Smooth muscle cell (in vitro differentiated cells): Measurements from ENCODE around the gene H2BK1. TPM values are rescaled to one million over a fixed set of nuclear protein-coding genes. Genes with fewer than 3 reads are reported as not detected.

Experiments
- DNase-seq: peaks from one replicate; lab custom pipeline; 2025; ENCODE audit not compliant: unreplicated experiment; lab: John Stamatoyannopoulos, UW
- H2AFZ ChIP-seq: fragments of 200-600 bp; sonication (generic); 2 replicates; pipeline ENCODE4 v1.6.0; 2016; ENCODE audit warnings: antibody characterized with exemption, low read depth, mild to moderate bottlenecking
- H3F3A ChIP-seq: fragments of 200-600 bp; sonication (generic); 2 replicates; pipeline ENCODE4 v1.6.0; 2017; ENCODE audit warnings: antibody characterized with exemption, low read depth
- H3K27ac ChIP-seq: fragments of 200-600 bp; sonication (generic); 2 replicates; pipeline ENCODE4 v1.5.1; 2016; ENCODE audit warnings: low read depth, mild to moderate bottlenecking
- H3K27me3 ChIP-seq: fragments of 200-600 bp; sonication (generic); 2 replicates; pipeline ENCODE4 v1.6.1; 2016; ENCODE audit warnings: low read depth, mild to moderate bottlenecking
- H3K36me3 ChIP-seq: fragments of 200-600 bp; sonication (generic); 2 replicates; pipeline ENCODE4 v1.5.1; 2016; ENCODE audit warnings: low read depth
- H3K4me1 ChIP-seq: fragments of 200-600 bp; sonication (generic); 2 replicates; pipeline ENCODE4 v1.5.1; 2016; ENCODE audit warnings: low read depth
- H3K4me2 ChIP-seq: fragments of 200-600 bp; sonication (generic); 2 replicates; pipeline ENCODE4 v1.6.0; 2016; ENCODE audit warnings: mild to moderate bottlenecking
- H3K4me3 ChIP-seq: fragments of 200-600 bp; sonication (generic); 2 replicates; pipeline ENCODE4 v1.5.1; 2016; ENCODE audit warnings: mild to moderate bottlenecking
- H3K79me2 ChIP-seq: fragments of 200-600 bp; sonication (generic); 2 replicates; pipeline ENCODE4 v1.6.0; 2016; ENCODE audit warnings: low read depth, mild to moderate bottlenecking
- H3K9ac ChIP-seq: fragments of 200-600 bp; sonication (generic); 2 replicates; pipeline ENCODE4 v1.6.0; 2016; ENCODE audit warnings: low read depth
- H3K9me3 ChIP-seq: fragments of 200-600 bp; sonication (generic); replicated peaks from 2 replicates; pipeline ENCODE4 v1.5.1; 2016; ENCODE audit warnings: low read depth
- H4K20me1 ChIP-seq: fragments of 200-600 bp; sonication (generic); 2 replicates; pipeline ENCODE4 v1.6.0; 2016; ENCODE audit warnings: low read depth
- WGBS: methylation state at CpG from one replicate; pipeline ENCODE4 v1.1.7; 2016; ENCODE audit warnings: low lambda C conversion rate; 5-methylcytosine and 5-hydroxymethylcytosine counted together
- polyA plus RNA-seq: library from polyadenylated mRNA; unstranded; fragments of >200 nt; fragmentation: Nextera tagmentation; extraction: Ambion mirVana; gene quantifications from 2 replicates; pipeline ENCODE4 v1.2.1, GENCODE V29; 2016
- total RNA-seq: library from RNA; depleted of rRNA; stranded (reverse); fragments of >200 nt; gene quantifications from 2 replicates; pipeline ENCODE4 v1.2.3, GENCODE V29; 2014
- TF ChIP-seq, protein P1 (sequence below): fragments of 200-600 bp; sonication (generic); IDR thresholded peaks from 2 replicates; pipeline ENCODE4 v1.5.1; 2017; ENCODE audit warnings: borderline replicate concordance, mild to moderate bottlenecking, antibody characterized with exemption; ENCODE audit not compliant: insufficient read depth, poor library complexity, severe bottlenecking

Gene H2BK1
- total and polyA plus RNA-seq, 2 experiments from 2014 or later = not detected

DNA sequence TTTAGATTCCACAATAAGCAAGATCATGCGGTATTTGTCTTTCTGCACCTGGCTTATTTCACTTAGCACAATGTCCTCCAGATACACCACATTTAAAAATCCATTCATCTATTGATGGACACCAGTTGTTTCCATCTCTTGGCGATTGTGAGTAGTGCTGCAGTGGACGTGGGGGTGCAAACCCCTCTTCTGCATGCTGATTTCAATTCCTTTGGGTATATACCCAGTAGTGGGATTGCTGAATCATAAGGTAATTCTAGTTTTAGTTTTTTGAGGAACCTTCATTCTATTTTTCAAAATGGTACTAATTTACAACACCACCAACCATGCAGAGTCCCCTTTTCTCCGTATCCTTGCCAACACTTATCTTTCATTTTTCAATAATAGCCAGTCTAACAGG, 21.2 kb downstream of the H2BK1 start:
- Histone ChIP-seq H3K9ac (no peak overlapping the region), H3K4me3 (no peak overlapping the region), H3K4me1 (no peaks in the 10 kb centered on the region), H3K27me3 (peaks cover 7% of the 10 kb centered on the region), H3K27ac (no peak overlapping the region), H3K9me3 (no peaks in the 10 kb centered on the region), H4K20me1 (no peaks in the 10 kb centered on the region), H3K79me2 (no peaks in the 10 kb centered on the region), H3K36me3 (no peaks in the 10 kb centered on the region), H3K4me2 (no peak overlapping the region), H3F3A (no peaks in the 10 kb centered on the region), H2AFZ (no peak overlapping the region)
- 76% methylated on average over 4 of the region's 4 CpGs for WGBS
- TF ChIP-seq, protein P1, sequence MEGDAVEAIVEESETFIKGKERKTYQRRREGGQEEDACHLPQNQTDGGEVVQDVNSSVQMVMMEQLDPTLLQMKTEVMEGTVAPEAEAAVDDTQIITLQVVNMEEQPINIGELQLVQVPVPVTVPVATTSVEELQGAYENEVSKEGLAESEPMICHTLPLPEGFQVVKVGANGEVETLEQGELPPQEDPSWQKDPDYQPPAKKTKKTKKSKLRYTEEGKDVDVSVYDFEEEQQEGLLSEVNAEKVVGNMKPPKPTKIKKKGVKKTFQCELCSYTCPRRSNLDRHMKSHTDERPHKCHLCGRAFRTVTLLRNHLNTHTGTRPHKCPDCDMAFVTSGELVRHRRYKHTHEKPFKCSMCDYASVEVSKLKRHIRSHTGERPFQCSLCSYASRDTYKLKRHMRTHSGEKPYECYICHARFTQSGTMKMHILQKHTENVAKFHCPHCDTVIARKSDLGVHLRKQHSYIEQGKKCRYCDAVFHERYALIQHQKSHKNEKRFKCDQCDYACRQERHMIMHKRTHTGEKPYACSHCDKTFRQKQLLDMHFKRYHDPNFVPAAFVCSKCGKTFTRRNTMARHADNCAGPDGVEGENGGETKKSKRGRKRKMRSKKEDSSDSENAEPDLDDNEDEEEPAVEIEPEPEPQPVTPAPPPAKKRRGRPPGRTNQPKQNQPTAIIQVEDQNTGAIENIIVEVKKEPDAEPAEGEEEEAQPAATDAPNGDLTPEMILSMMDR = no peak
- no peak for DNase-seq

GRCh38 chr7:151188252-151188542, 22.1 kb downstream of the H2BK1 start:
- Histone ChIP-seq H3K9me3 (no peaks in the 10 kb centered on the region), H3K79me2 (no peaks in the 10 kb centered on the region), H3K4me3 (no peak overlapping the region), H3K4me1 (no peaks in the 10 kb centered on the region), H3K27ac (no peak overlapping the region), H3K4me2 (no peak overlapping the region), H3K27me3 (peaks cover 7% of the 10 kb centered on the region), H3K9ac (no peak overlapping the region), H3F3A (no peaks in the 10 kb centered on the region), H2AFZ (no peak overlapping the region), H4K20me1 (no peaks in the 10 kb centered on the region), H3K36me3 (no peaks in the 10 kb centered on the region)
- TF ChIP-seq, protein P1 = no peak
- WGBS = 72% methylated on average over 5 of the region's 5 CpGs
- no peak for DNase-seq

DNA sequence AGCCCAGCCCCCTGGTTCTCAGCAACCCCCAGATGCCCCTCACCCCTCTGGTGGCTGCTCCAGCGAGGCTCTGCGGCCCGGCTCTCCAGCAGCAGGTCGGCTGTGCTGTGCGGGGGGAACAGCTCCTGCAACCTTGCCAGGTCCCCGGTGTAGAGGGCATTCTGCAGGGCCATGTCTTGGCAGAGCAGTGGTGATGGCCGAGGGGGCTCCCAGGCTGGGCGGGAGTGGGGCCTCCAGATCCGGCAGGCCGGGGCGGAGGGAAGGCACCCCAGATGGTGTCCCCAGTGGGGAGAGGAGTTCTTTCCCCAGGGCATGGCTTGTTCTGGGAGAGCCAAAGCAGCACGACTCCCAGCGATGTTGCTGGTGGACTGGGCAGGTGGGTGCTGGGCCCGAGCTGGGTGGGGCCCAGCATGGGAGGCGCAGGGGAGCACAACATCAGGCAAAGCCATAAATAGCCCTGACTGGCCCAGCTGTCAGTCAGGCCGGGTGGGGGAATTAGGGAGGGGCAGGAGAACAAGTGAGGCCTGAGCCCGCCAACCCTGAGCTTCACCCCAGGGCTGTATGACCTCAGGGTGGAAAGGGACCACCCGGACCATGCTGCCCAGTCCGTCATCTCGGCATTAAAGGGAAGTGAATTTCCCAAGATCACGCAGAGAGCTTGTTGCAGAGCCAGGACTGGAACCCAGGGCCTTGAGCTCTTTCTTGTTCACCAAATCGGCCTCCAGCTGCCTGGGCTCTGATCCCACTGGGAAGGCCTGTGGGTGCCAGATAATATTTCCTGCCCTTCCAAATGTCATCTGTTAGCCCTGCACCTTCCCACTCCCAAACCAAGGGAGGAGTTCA, 22.7 kb downstream of the H2BK1 start:
- H3K9me3 ChIP-seq = no peaks in the 10 kb centered on the region
- WGBS = 92% methylated on average over 20 of the region's 22 CpGs
- DNase-seq = no peak

More for the DNA sequence above, 22.7 kb downstream of the H2BK1 start:
- Histone ChIP-seq H3K4me1 (no peaks in the 10 kb centered on the region), H3K27ac (no peak overlapping the region), H3F3A (no peaks in the 10 kb centered on the region), H3K36me3 (no peaks in the 10 kb centered on the region), H3K4me2 (no peak overlapping the region), H3K79me2 (no peaks in the 10 kb centered on the region), H3K27me3 (peaks cover 7% of the 10 kb centered on the region), H2AFZ (no peak overlapping the region), H3K4me3 (no peak overlapping the region), H4K20me1 (no peaks in the 10 kb centered on the region), H3K9ac (no peak overlapping the region)
- TF ChIP-seq, protein P1 = no peak
